GM12878 (cell line): ENCODE data around the gene FXYD3. TPM values are rescaled to one million over a fixed set of nuclear protein-coding genes. Genes with fewer than 3 reads are reported as not detected.

ENCODE experiments used
- BHLHE40 ChIP-seq, 2 experiments: fragments of 450-650 bp in 1 of 2; IDR thresholded peaks; 2 replicates each; pipeline ENCODE4 v1.6.1; 2011 to 2017; ENCODE audit warnings: low read depth in 2 of 2, borderline replicate concordance in 1 of 2, improper control_type of control experiment in 1 of 2, low read length in 1 of 2, mild to moderate bottlenecking in 1 of 2
- CREB1 ChIP-seq: IDR thresholded peaks from 2 replicates; pipeline ENCODE4 v1.6.1; 2012; ENCODE audit warnings: low read depth, mild to moderate bottlenecking, inconsistent platforms
- EP300 ChIP-seq, 2 experiments: fragments of 150-350 bp in 1 of 2; IDR thresholded peaks; 2 replicates each; pipeline ENCODE4 v1.6.1; 2011 to 2012; ENCODE audit warnings: low read depth in 2 of 2, low read length in 2 of 2, borderline replicate concordance in 1 of 2, improper control_type of control experiment in 1 of 2, inconsistent platforms in 1 of 2; ENCODE audit not compliant: control insufficient read depth in 1 of 2
- FOS ChIP-seq: IDR thresholded peaks from 3 replicates; pipeline ENCODE4 v1.6.1; 2011; ENCODE audit warnings: borderline replicate concordance; ENCODE audit not compliant: insufficient read length; ENCODE audit errors: extremely low read depth
- IRF4 ChIP-seq: IDR thresholded peaks from 2 replicates; pipeline ENCODE4 v1.6.1; 2011; ENCODE audit warnings: low read depth, low read length
- JUND ChIP-seq: IDR thresholded peaks from 2 replicates; pipeline ENCODE4 v1.6.1; 2012; ENCODE audit warnings: low read depth, mild to moderate bottlenecking, low read length, improper control_type of control experiment, moderate library complexity
- MTA3 ChIP-seq: IDR thresholded peaks from 2 replicates; pipeline ENCODE4 v1.6.1; 2012; ENCODE audit warnings: low read length, inconsistent platforms, borderline replicate concordance
- NFXL1 ChIP-seq: fragments of 450-650 bp; IDR thresholded peaks from 2 replicates; pipeline ENCODE4 v1.6.1; 2017; ENCODE audit warnings: antibody characterized with exemption, mild to moderate bottlenecking, borderline replicate concordance
- NRF1 ChIP-seq: conservative IDR thresholded peaks from 2 replicates; pipeline ENCODE4 v1.6.1; 2011; ENCODE audit warnings: mild to moderate bottlenecking, low read depth, low read length, improper control_type of control experiment
- PAX8 ChIP-seq: fragments of 450-650 bp; IDR thresholded peaks from 2 replicates; pipeline ENCODE4 v1.6.1; 2017; ENCODE audit warnings: mild to moderate bottlenecking, moderate library complexity
- POLR2AphosphoS2 ChIP-seq: IDR thresholded peaks from 2 replicates; pipeline ENCODE4 v1.6.1; 2011; ENCODE audit warnings: low read depth, mild to moderate bottlenecking, low read length, improper control_type of control experiment, moderate library complexity
- RELA ChIP-seq: fragments of 450-650 bp; IDR thresholded peaks from 2 replicates; pipeline ENCODE4 v1.8.0; 2014; ENCODE audit warnings: borderline replicate concordance; ENCODE audit not compliant: partially characterized antibody
- SIN3A ChIP-seq: IDR thresholded peaks from 2 replicates; pipeline ENCODE4 v1.6.1; 2012; ENCODE audit warnings: low read depth, low read length, improper control_type of control experiment
- SMC3 ChIP-seq: IDR thresholded peaks from 2 replicates; pipeline ENCODE4 v1.6.1; 2011; ENCODE audit warnings: low read length, improper control_type of control experiment, borderline replicate concordance
- SREBF2 ChIP-seq: IDR thresholded peaks from 2 replicates; pipeline ENCODE4 v1.6.1; 2012; ENCODE audit warnings: mild to moderate bottlenecking, low read length
- ZNF207 ChIP-seq: fragments of 450-650 bp; IDR thresholded peaks from 2 replicates; pipeline ENCODE4 v1.6.1; 2014; ENCODE audit warnings: antibody characterized with exemption, mild to moderate bottlenecking, borderline replicate concordance
- polyA plus RNA-seq, 11 experiments: library from polyadenylated mRNA; depleted of rRNA in 4 of 11; unstranded in 6 of 11; stranded (reverse) in 5 of 11; fragments of >200 nt; fragmentation: Nextera tagmentation in 4 of 11; fragmentation: Illumina TruSeq in 1 of 11; extraction: Ambion mirVana in 4 of 11; extraction: Trizol in 1 of 11; gene quantifications; 1 replicate in 1 of 11; 2 replicates in 10 of 11; pipeline versions ENCODE4 v1.2.1 to v1.2.3, GENCODE V29; 2011 to 2016; ENCODE audit warnings: inconsistent platforms in 2 of 11, missing spikeins in 2 of 11, low read depth in 1 of 11
- total RNA-seq, 4 experiments: library from RNA; depleted of rRNA in 3 of 4; stranded (reverse); fragments of >200 nt in 3 of 4; fragmentation: Illumina TruSeq in 1 of 4; extraction: Trizol in 1 of 4; gene quantifications; 2 replicates each; pipeline versions ENCODE4 v1.2.1 to v1.2.3, GENCODE V29; 2013 to 2021
- TF ChIP-seq, protein P1 (sequence below): fragments of 450-650 bp; IDR thresholded peaks from 2 replicates; pipeline ENCODE4 v1.6.1; 2016; ENCODE audit warnings: mild to moderate bottlenecking
- TF ChIP-seq, protein P2 (sequence below): fragments of 450-650 bp; conservative IDR thresholded peaks from 2 replicates; pipeline ENCODE4 v1.6.1; 2017; ENCODE audit warnings: mild to moderate bottlenecking, moderate library complexity
- TF ChIP-seq, protein P3 (sequence below): IDR thresholded peaks from 2 replicates; pipeline ENCODE4 v1.6.1; 2012; ENCODE audit warnings: mild to moderate bottlenecking, low read depth, low read length

FXYD3 gene
- total and polyA plus RNA-seq, 10 of the 15 experiments (the other 5 are each of a cell fraction or from before 2014, with no cell fraction given) = 0.09 to 0.44 TPM; not detected in 8

DNA sequence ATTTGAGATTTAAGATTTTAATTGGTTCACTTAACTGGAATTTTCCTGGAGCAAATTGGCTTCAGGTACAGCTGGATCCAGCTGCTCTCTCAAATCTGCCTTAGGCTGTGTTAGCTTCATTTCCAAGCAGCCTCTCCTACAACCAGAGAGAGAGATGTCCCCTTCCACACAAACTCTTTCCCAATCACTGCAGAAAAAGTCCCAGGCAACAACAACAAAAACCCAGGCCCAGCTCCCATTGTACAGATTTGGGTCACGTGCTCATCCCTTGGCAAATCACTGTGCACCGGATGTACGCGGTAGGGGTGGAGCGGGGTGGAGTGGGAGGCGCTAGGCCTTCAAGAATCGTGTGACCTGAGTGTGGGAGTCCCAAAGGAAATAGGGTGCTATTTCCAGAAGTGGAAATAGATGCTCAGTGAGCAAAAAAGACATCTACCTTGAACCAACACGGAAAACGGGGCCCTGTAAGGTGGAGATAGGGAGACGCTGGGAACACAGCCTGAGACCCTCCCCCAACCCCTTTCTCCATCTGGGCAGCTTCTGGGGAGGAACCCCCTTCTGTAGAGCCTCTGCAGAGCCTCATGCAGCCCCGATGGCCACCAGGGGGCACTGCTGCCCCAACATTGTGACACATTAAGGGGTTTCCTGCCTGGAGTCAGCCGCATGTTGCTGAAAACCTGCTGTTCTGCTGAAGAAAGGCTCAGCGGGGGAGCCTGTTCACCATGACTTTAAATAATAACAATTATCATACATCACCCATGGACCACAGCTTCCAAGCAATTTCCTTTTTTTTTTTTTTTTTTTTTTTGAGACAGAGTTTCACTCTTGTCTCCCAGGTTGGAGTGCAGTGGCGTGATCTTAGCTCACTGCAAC, 48.7 kb upstream of the FXYD3 start (continued):
- TF ChIP-seq SREBF2 = no peak
- no peak for TF ChIP-seq EP300 (IDR thresholded peaks at IDR 0.05; ENCODE audit: borderline replicate concordance in 1 of 2, control insufficient read depth in 1 of 2, low read depth in 2 of 2, low read length in 2 of 2)
- TF ChIP-seq CREB1 = no peak
- TF ChIP-seq FOS = no peak
- TF ChIP-seq BHLHE40 (IDR thresholded peaks at IDR 0.05; ENCODE audit: borderline replicate concordance in 1 of 2, low read depth in 2 of 2, low read length in 1 of 2) = peak in 1 of 2 experiments; percentile 58; a peak in 1 of 4 replicates
- TF ChIP-seq NFXL1 = no peak
- no peak for TF ChIP-seq POLR2AphosphoS2
- TF ChIP-seq, protein P1, sequence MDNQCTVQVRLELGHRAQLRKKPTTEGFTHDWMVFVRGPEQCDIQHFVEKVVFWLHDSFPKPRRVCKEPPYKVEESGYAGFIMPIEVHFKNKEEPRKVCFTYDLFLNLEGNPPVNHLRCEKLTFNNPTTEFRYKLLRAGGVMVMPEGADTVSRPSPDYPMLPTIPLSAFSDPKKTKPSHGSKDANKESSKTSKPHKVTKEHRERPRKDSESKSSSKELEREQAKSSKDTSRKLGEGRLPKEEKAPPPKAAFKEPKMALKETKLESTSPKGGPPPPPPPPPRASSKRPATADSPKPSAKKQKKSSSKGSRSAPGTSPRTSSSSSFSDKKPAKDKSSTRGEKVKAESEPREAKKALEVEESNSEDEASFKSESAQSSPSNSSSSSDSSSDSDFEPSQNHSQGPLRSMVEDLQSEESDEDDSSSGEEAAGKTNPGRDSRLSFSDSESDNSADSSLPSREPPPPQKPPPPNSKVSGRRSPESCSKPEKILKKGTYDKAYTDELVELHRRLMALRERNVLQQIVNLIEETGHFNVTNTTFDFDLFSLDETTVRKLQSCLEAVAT = no peak
- no peak for TF ChIP-seq PAX8
- TF ChIP-seq, protein P2, sequence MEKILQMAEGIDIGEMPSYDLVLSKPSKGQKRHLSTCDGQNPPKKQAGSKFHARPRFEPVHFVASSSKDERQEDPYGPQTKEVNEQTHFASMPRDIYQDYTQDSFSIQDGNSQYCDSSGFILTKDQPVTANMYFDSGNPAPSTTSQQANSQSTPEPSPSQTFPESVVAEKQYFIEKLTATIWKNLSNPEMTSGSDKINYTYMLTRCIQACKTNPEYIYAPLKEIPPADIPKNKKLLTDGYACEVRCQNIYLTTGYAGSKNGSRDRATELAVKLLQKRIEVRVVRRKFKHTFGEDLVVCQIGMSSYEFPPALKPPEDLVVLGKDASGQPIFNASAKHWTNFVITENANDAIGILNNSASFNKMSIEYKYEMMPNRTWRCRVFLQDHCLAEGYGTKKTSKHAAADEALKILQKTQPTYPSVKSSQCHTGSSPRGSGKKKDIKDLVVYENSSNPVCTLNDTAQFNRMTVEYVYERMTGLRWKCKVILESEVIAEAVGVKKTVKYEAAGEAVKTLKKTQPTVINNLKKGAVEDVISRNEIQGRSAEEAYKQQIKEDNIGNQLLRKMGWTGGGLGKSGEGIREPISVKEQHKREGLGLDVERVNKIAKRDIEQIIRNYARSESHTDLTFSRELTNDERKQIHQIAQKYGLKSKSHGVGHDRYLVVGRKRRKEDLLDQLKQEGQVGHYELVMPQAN = no peak
- TF ChIP-seq RELA = no peak
- TF ChIP-seq IRF4 = no peak
- TF ChIP-seq SIN3A = no peak
- TF ChIP-seq SMC3 = peak; percentile 91
- TF ChIP-seq, protein P3, sequence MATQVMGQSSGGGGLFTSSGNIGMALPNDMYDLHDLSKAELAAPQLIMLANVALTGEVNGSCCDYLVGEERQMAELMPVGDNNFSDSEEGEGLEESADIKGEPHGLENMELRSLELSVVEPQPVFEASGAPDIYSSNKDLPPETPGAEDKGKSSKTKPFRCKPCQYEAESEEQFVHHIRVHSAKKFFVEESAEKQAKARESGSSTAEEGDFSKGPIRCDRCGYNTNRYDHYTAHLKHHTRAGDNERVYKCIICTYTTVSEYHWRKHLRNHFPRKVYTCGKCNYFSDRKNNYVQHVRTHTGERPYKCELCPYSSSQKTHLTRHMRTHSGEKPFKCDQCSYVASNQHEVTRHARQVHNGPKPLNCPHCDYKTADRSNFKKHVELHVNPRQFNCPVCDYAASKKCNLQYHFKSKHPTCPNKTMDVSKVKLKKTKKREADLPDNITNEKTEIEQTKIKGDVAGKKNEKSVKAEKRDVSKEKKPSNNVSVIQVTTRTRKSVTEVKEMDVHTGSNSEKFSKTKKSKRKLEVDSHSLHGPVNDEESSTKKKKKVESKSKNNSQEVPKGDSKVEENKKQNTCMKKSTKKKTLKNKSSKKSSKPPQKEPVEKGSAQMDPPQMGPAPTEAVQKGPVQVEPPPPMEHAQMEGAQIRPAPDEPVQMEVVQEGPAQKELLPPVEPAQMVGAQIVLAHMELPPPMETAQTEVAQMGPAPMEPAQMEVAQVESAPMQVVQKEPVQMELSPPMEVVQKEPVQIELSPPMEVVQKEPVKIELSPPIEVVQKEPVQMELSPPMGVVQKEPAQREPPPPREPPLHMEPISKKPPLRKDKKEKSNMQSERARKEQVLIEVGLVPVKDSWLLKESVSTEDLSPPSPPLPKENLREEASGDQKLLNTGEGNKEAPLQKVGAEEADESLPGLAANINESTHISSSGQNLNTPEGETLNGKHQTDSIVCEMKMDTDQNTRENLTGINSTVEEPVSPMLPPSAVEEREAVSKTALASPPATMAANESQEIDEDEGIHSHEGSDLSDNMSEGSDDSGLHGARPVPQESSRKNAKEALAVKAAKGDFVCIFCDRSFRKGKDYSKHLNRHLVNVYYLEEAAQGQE = no peak
- no peak for TF ChIP-seq ZNF207
- TF ChIP-seq JUND = no peak
- TF ChIP-seq NRF1 = no peak
- TF ChIP-seq MTA3 = no peak
